Neural cell (in vitro differentiated cells): ENCODE measurements around the gene ELMO2. TPM values are rescaled to one million over a fixed set of nuclear protein-coding genes. Genes with fewer than 3 reads are reported as not detected.

Source experiments
- H2AFZ ChIP-seq: fragments of 200-600, 300-800 bp; sonication (generic), shearing (Covaris generic); 2 replicates; pipeline ENCODE4 v1.6.0; 2014; ENCODE audit warnings: low read depth, mild to moderate bottlenecking, antibody characterized with exemption, low read length, moderate library complexity
- H3F3A ChIP-seq: fragments of 200-600 bp; shearing (Covaris generic); 2 replicates; pipeline ENCODE4 v1.6.1; 2016; ENCODE audit warnings: mild to moderate bottlenecking, moderate library complexity, mixed read lengths, antibody characterized with exemption, low read length; ENCODE audit not compliant: insufficient read depth, poor library complexity, severe bottlenecking
- H3K27ac ChIP-seq: fragments of 200-600, 300-800 bp; sonication (generic), shearing (Covaris generic); 2 replicates; pipeline ENCODE4 v1.5.1; 2014; ENCODE audit warnings: mild to moderate bottlenecking, low read length, moderate library complexity
- H3K27me3 ChIP-seq: fragments of 300-800, 200-600 bp; sonication (generic), shearing (Covaris generic); 2 replicates; pipeline ENCODE4 v1.6.0; 2014; ENCODE audit warnings: mild to moderate bottlenecking, low read depth, low read length, moderate library complexity; ENCODE audit not compliant: insufficient read depth
- H3K36me3 ChIP-seq: fragments of 300-800, 200-600 bp; sonication (generic), shearing (Covaris generic); 2 replicates; pipeline ENCODE4 v1.5.1; 2014; ENCODE audit warnings: mild to moderate bottlenecking, antibody characterized with exemption, low read length, moderate library complexity; ENCODE audit not compliant: insufficient read depth
- H3K4me2 ChIP-seq: fragments of 300-800, 200-600 bp; sonication (generic), shearing (Covaris generic); 2 replicates; pipeline ENCODE4 v1.6.0; 2014; ENCODE audit warnings: mild to moderate bottlenecking, low read length
- H3K4me3 ChIP-seq: fragments of 300-800, 200-600 bp; sonication (generic), shearing (Covaris generic); 2 replicates; pipeline ENCODE4 v1.5.1; 2014; ENCODE audit warnings: mild to moderate bottlenecking, low read length, moderate library complexity
- H3K79me2 ChIP-seq: fragments of 200-600 bp; shearing (Covaris generic); replicated peaks from 2 replicates; pipeline ENCODE4 v1.6.0; 2014; ENCODE audit warnings: mild to moderate bottlenecking, low read length, moderate library complexity; ENCODE audit not compliant: insufficient read depth
- H3K9ac ChIP-seq: fragments of 300-800, 200-600 bp; sonication (generic), shearing (Covaris generic); 2 replicates; pipeline ENCODE4 v1.6.1; 2016; ENCODE audit warnings: mild to moderate bottlenecking, low read length, mixed read lengths
- H3K9me2 ChIP-seq: fragments of 200-600 bp; shearing (Covaris generic); 2 replicates; pipeline ENCODE4 v1.6.1; 2016; ENCODE audit warnings: mild to moderate bottlenecking, low read length, mixed read lengths; ENCODE audit not compliant: insufficient read depth
- H3K9me3 ChIP-seq: fragments of 200-600, 300-800 bp; sonication (generic), shearing (Covaris generic); 2 replicates; pipeline ENCODE4 v1.6.1; 2016; ENCODE audit warnings: mild to moderate bottlenecking, mixed run types, low read length, moderate library complexity, mixed read lengths
- H4K20me1 ChIP-seq: fragments of 200-600 bp; shearing (Covaris generic); 2 replicates; pipeline ENCODE4 v1.6.1; 2016; ENCODE audit warnings: mild to moderate bottlenecking, mixed run types; ENCODE audit not compliant: insufficient read depth
- CTCF ChIP-seq: fragments of 450-650 bp; IDR thresholded peaks from 2 replicates; pipeline ENCODE4 v1.5.1; 2014; ENCODE audit warnings: antibody characterized with exemption, mild to moderate bottlenecking, moderate library complexity; ENCODE audit not compliant: poor library complexity, severe bottlenecking
- EP300 ChIP-seq: fragments of 450-650 bp; conservative IDR thresholded peaks from 2 replicates; pipeline ENCODE4 v1.6.1; 2014; ENCODE audit warnings: antibody characterized with exemption, mild to moderate bottlenecking, moderate library complexity; ENCODE audit not compliant: poor library complexity, severe bottlenecking
- EZH2 ChIP-seq: fragments of 200-600, 300-800 bp; shearing (Covaris generic), sonication (generic); IDR thresholded peaks from 2 replicates; pipeline ENCODE4 v1.6.1; 2014; ENCODE audit warnings: antibody characterized with exemption, low read length, borderline replicate concordance, mild to moderate bottlenecking; ENCODE audit not compliant: insufficient read depth, poor library complexity, severe bottlenecking
- MXI1 ChIP-seq: fragments of 450-650 bp; conservative IDR thresholded peaks from 2 replicates; pipeline ENCODE4 v1.6.1; 2014; ENCODE audit warnings: antibody characterized with exemption, mild to moderate bottlenecking; ENCODE audit not compliant: poor library complexity, severe bottlenecking
- POLR2AphosphoS5 ChIP-seq: IDR thresholded peaks from 2 replicates; pipeline ENCODE4 v1.6.1; 2012
- RAD21 ChIP-seq: fragments of 450-650 bp; conservative IDR thresholded peaks from 2 replicates; pipeline ENCODE4 v1.6.1; 2014; ENCODE audit warnings: antibody characterized with exemption, mild to moderate bottlenecking, moderate library complexity
- REST ChIP-seq: IDR thresholded peaks from 2 replicates; pipeline ENCODE4 v1.6.1; 2012; ENCODE audit warnings: borderline replicate concordance
- SMC3 ChIP-seq: fragments of 450-650 bp; conservative IDR thresholded peaks from 2 replicates; pipeline ENCODE4 v1.6.1; 2014; ENCODE audit warnings: antibody characterized with exemption, mild to moderate bottlenecking, moderate library complexity; ENCODE audit not compliant: poor library complexity
- TAF1 ChIP-seq: IDR thresholded peaks from 2 replicates; pipeline ENCODE4 v1.6.1; 2012; ENCODE audit warnings: low read depth
- polyA plus RNA-seq: library from polyadenylated mRNA; depleted of rRNA; stranded (reverse); fragments of >200 nt; gene quantifications from 2 replicates; pipeline ENCODE4 v1.2.3, GENCODE V29; 2014

ELMO2 gene
- polyA plus RNA-seq, 1 donor from 2014 or later, result 72.0 TPM

GRCh38 chr20:46358346-46359058 lies 47.9 kb downstream of the ELMO2 start:
- Histone ChIP-seq H3K9ac (no peak overlapping the region), H3K27ac (no peak overlapping the region), H3K79me2 (peaks cover 7% of the 10 kb centered on the region), H3F3A (no peaks in the 10 kb centered on the region), H4K20me1 (no peaks in the 10 kb centered on the region), H3K36me3 (no peaks in the 10 kb centered on the region), H3K9me2 (no peaks in the 10 kb centered on the region), H3K27me3 (no peaks in the 10 kb centered on the region), H3K4me2 (no peak overlapping the region), H2AFZ (no peak overlapping the region), H3K4me3 (no peak overlapping the region), H3K9me3 (no peaks in the 10 kb centered on the region)
- TF ChIP-seq SMC3 (no peak), MXI1 (no peak), REST (no peak), POLR2AphosphoS5 (no peak), RAD21 (no peak), EZH2 (no peak), EP300 (no peak), CTCF (no peak), TAF1 (no peak)

- no peak overlapping the region for H3K4me2 ChIP-seq
- no peak overlapping the region for H3K4me3 ChIP-seq
- H3K27me3 ChIP-seq, result no peaks in the 10 kb centered on the region
- H3K79me2 ChIP-seq, result no peaks in the 10 kb centered on the region
- H3K9me3 ChIP-seq, result no peaks in the 10 kb centered on the region
- H3K9ac ChIP-seq, result no peak overlapping the region
- H3K27ac ChIP-seq, result no peak overlapping the region
- no peak for TF ChIP-seq EZH2
- TF ChIP-seq CTCF, result no peak
- TF ChIP-seq REST, result no peak
- TF ChIP-seq TAF1, result no peak
- no peak for TF ChIP-seq SMC3
- TF ChIP-seq MXI1, result no peak
- TF ChIP-seq RAD21, result no peak
- no peak for TF ChIP-seq EP300
- no peak for TF ChIP-seq POLR2AphosphoS5
- no peaks in the 10 kb centered on the region for H3F3A ChIP-seq
- H4K20me1 ChIP-seq, result no peaks in the 10 kb centered on the region
- no peaks in the 10 kb centered on the region for H3K36me3 ChIP-seq
- no peak overlapping the region for H2AFZ ChIP-seq
- H3K9me2 ChIP-seq, result no peaks in the 10 kb centered on the region
Observed at GRCh38 chr20:46357030-46357514, 49.3 kb downstream of the ELMO2 start.
